B cell (primary cell): ENCODE data around the gene C2CD4A. TPM values are rescaled to one million over a fixed set of nuclear protein-coding genes. Genes with fewer than 3 reads are reported as not detected.

Experiments
- ATAC-seq: fragments of 200-7000 bp; cut with Tn5 transposase; one replicate; pipeline ENCODE4 v1.10.0; 2021; ENCODE audit warnings: low read depth, mild to moderate bottlenecking, moderate number of reproducible peaks, moderate library complexity
- CTCF ChIA-PET: fragments of 350-600 bp; sonication (Branson Sonifier 250); formaldehyde crosslinking; loops from one replicate; lab custom pipeline; 2021; ENCODE audit warnings: antibody characterized with exemption, inconsistent platforms; lab: Charles Lee
- POLR2A ChIA-PET: fragments of 350-600 bp; sonication (Branson Sonifier 250); formaldehyde crosslinking; loops from one replicate; lab custom pipeline; 2021; ENCODE audit warnings: antibody characterized with exemption; lab: Charles Lee
- DNase-seq: peaks from one replicate; pipeline ENCODE4 v3.0.0; 2013
- H2AFZ ChIP-seq: 2 replicates; pipeline ENCODE4 v1.6.1; 2012; ENCODE audit warnings: mild to moderate bottlenecking, low read depth, low read length; ENCODE audit not compliant: insufficient read depth, poor library complexity, severe bottlenecking
- H3K27ac ChIP-seq, 2 donors: 1 replicate in 1 of 2; 2 replicates in 1 of 2; pipeline ENCODE4 v1.5.1; 2012 to 2013; ENCODE audit warnings: low read length in 2 of 2, mild to moderate bottlenecking in 2 of 2, moderate library complexity in 1 of 2
- H3K27me3 ChIP-seq, 4 experiments: fragments of 200-600 bp in 1 of 4; sonication (generic) in 1 of 4; replicated peaks in 1 of 4; 1 replicate in 2 of 4; 2 replicates in 2 of 4; pipeline versions ENCODE4 v1.6.1 to v1.7.0; 2013 to 2016; ENCODE audit warnings: low read length in 3 of 4, mild to moderate bottlenecking in 2 of 4, mixed read lengths in 1 of 4, moderate library complexity in 1 of 4; ENCODE audit not compliant: insufficient read depth in 4 of 4, control insufficient read depth in 3 of 4; ENCODE audit errors: control extremely low read depth in 1 of 4
- H3K36me3 ChIP-seq, 2 experiments: replicated peaks in 1 of 2; 1 replicate in 1 of 2; 2 replicates in 1 of 2; pipeline versions ENCODE4 v1.6.1 to v1.7.1; 2013; ENCODE audit warnings: low read length in 1 of 2; ENCODE audit not compliant: insufficient read depth in 2 of 2, control insufficient read depth in 1 of 2; ENCODE audit errors: control extremely low read depth in 1 of 2, extremely low read depth in 1 of 2
- H3K4me1 ChIP-seq, 2 donors: fragments of 200-600 bp in 1 of 2; sonication (generic) in 1 of 2; 1 replicate in 1 of 2; 2 replicates in 1 of 2; pipeline versions ENCODE4 v1.5.1 to v1.6.1; 2013 to 2017; ENCODE audit warnings: low read length in 2 of 2; ENCODE audit not compliant: control insufficient read depth in 2 of 2, insufficient read depth in 2 of 2
- H3K4me2 ChIP-seq: replicated peaks from 2 replicates; pipeline ENCODE3; 2012; ENCODE audit warnings: mild to moderate bottlenecking, low read depth, low read length; ENCODE audit not compliant: poor library complexity, severe bottlenecking
- H3K4me3 ChIP-seq, 5 experiments: fragments of 200-600 bp in 1 of 5; sonication (generic) in 1 of 5; 1 replicate in 3 of 5; 2 replicates in 2 of 5; pipeline versions ENCODE4 v1.5.1 to v1.7.0; 2011 to 2016; ENCODE audit warnings: low read length in 4 of 5, mild to moderate bottlenecking in 4 of 5, low read depth in 2 of 5, control low read depth in 1 of 5, moderate library complexity in 1 of 5; ENCODE audit not compliant: insufficient read depth in 1 of 5; ENCODE audit errors: control extremely low read depth in 1 of 5, extremely low read depth in 1 of 5
- H3K79me2 ChIP-seq: fragments of 200-600 bp; sonication (generic); one replicate; pipeline ENCODE4 v1.6.0; 2016; ENCODE audit warnings: low read length; ENCODE audit not compliant: control insufficient read depth, insufficient read depth
- H3K9ac ChIP-seq: fragments of 200-600 bp; sonication (generic); 2 replicates; pipeline ENCODE4 v1.6.1; 2017; ENCODE audit warnings: mild to moderate bottlenecking, low read length, moderate library complexity
- H3K9me3 ChIP-seq, 3 donors: one replicate each; pipeline versions ENCODE4 v1.6.1 to v1.7.1; 2013; ENCODE audit warnings: low read length in 2 of 3; ENCODE audit not compliant: control insufficient read depth in 2 of 3, insufficient read depth in 1 of 3; ENCODE audit errors: control extremely low read depth in 1 of 3
- H4K20me1 ChIP-seq: 2 replicates; pipeline ENCODE4 v1.6.0; 2012; ENCODE audit warnings: mild to moderate bottlenecking, low read length; ENCODE audit not compliant: insufficient read depth, control insufficient read depth, poor library complexity, severe bottlenecking
- H3K27ac Mint-ChIP-seq: one replicate; pipeline ENCODE4 v1.8.0; 2021; ENCODE audit warnings: mixed read lengths
- H3K27me3 Mint-ChIP-seq: one replicate; pipeline ENCODE4 v1.8.0; 2021; ENCODE audit warnings: mixed read lengths
- H3K4me1 Mint-ChIP-seq: one replicate; pipeline ENCODE4 v1.8.0; 2021; ENCODE audit warnings: mixed read lengths
- H3K4me3 Mint-ChIP-seq: one replicate; pipeline ENCODE4 v1.8.0; 2021; ENCODE audit warnings: mixed read lengths
- H3K9me3 Mint-ChIP-seq: one replicate; pipeline ENCODE4 v1.8.0; 2022; ENCODE audit warnings: mixed read lengths; ENCODE audit not compliant: insufficient read depth
- EZH2 ChIP-seq: IDR thresholded peaks from 2 replicates; pipeline ENCODE4 v1.6.1; 2012; ENCODE audit warnings: borderline replicate concordance, low read depth, mild to moderate bottlenecking, moderate library complexity, low read length; ENCODE audit not compliant: insufficient read depth, poor library complexity, severe bottlenecking
- WGBS: methylation state at CpG from one replicate; pipeline ENCODE4 v1.1.5; 2013; ENCODE audit warnings: missing lambda C conversion rate; ENCODE audit not compliant: insufficient coverage; 5-methylcytosine and 5-hydroxymethylcytosine counted together
- intact Hi-C: fragments of 100-400 bp; cut with micrococcal nuclease; formaldehyde crosslinking; loops from one replicate; pipeline ENCODE4 v1.10.0; 2022
- polyA plus RNA-seq: library from polyadenylated mRNA; depleted of rRNA; stranded (reverse); fragments of >200 nt; gene quantifications from 2 replicates; pipeline ENCODE4 v1.2.3, GENCODE V29; 2012
- total RNA-seq, 2 donors: library from RNA; stranded (reverse); fragments of 120-200 nt in 1 of 2; gene quantifications; 1 replicate in 1 of 2; 2 replicates in 1 of 2; pipeline versions ENCODE4 v1.2.3 to v1.2.4, GENCODE V29; 2013 to 2022
- TF ChIP-seq, protein P1 (sequence below): fragments of 200-600 bp; IDR thresholded peaks from one replicate; pipeline ENCODE4 v1.8.0; 2022; ENCODE audit warnings: antibody characterized with exemption, mild to moderate bottlenecking

The C2CD4A gene
- total and polyA plus RNA-seq, 2 donors (not counting 1 experiment from before 2014, with no cell fraction given), result not detected

DNA sequence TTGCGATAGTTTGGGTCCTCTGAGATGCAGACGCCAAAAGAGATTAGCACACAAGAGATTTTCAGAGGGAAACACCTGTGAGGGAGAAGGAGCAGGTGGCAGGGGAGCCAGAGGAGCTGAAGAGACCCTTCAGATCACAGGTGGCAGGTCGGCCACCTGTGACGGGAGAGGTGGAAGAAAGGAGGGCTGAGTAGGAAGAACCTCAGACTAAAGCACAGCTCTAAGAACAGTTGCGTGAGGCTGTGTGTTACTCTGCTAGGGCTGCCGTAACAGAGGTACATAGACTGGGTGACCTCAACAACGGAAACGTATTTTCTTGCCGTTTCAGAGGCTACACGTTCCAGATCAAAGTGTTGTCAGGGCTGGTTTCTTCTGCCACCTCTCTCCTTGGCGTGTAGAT lies 38.5 kb downstream of the C2CD4A start:
- 75% methylated on average over 11 of the region's 11 CpGs for WGBS
- H2AFZ ChIP-seq, result no peak overlapping the region
- H3K79me2 ChIP-seq, result no peaks in the 10 kb centered on the region
- H3K9ac ChIP-seq, result no peak overlapping the region
- CTCF ChIA-PET, result no interaction called here
- no peak overlapping the region for H3K27ac ChIP-seq
- Mint-ChIP-seq H3K4me3 (no peak overlapping the region), H3K27me3 (peaks cover 16% of the 10 kb centered on the region), H3K27ac (no peak overlapping the region), H3K9me3 (no peaks in the 10 kb centered on the region), H3K4me1 (no peaks in the 10 kb centered on the region)
- intact Hi-C loops, result no loop called here
- no peak for TF ChIP-seq EZH2
- TF ChIP-seq, protein P1, sequence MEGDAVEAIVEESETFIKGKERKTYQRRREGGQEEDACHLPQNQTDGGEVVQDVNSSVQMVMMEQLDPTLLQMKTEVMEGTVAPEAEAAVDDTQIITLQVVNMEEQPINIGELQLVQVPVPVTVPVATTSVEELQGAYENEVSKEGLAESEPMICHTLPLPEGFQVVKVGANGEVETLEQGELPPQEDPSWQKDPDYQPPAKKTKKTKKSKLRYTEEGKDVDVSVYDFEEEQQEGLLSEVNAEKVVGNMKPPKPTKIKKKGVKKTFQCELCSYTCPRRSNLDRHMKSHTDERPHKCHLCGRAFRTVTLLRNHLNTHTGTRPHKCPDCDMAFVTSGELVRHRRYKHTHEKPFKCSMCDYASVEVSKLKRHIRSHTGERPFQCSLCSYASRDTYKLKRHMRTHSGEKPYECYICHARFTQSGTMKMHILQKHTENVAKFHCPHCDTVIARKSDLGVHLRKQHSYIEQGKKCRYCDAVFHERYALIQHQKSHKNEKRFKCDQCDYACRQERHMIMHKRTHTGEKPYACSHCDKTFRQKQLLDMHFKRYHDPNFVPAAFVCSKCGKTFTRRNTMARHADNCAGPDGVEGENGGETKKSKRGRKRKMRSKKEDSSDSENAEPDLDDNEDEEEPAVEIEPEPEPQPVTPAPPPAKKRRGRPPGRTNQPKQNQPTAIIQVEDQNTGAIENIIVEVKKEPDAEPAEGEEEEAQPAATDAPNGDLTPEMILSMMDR, result no peak
- no peaks in the 10 kb centered on the region for H3K4me1 ChIP-seq
- H3K4me3 ChIP-seq, result no peak overlapping the region
- H4K20me1 ChIP-seq, result no peaks in the 10 kb centered on the region
- no peak overlapping the region for H3K4me2 ChIP-seq
- H3K9me3 ChIP-seq, result no peaks in the 10 kb centered on the region
- ATAC-seq, result no peak
- no peaks in the 10 kb centered on the region for H3K27me3 ChIP-seq
- H3K36me3 ChIP-seq, result no peaks in the 10 kb centered on the region
- POLR2A ChIA-PET, result no interaction called here
- DNase-seq, result no peak

GRCh38 chr15:62106096-62106495 lies 39.3 kb downstream of the C2CD4A start:
- no peak overlapping the region for H3K4me2 ChIP-seq
- no peak overlapping the region for H3K27ac ChIP-seq
- H3K9ac ChIP-seq, result no peak overlapping the region
- no peaks in the 10 kb centered on the region for H4K20me1 ChIP-seq
- ATAC-seq, result no peak
- no CpG with 5 or more reads among the region's 3 CpGs for WGBS
- Mint-ChIP-seq H3K4me1 (no peaks in the 10 kb centered on the region), H3K27ac (no peak overlapping the region), H3K27me3 (peaks cover 16% of the 10 kb centered on the region), H3K9me3 (no peaks in the 10 kb centered on the region), H3K4me3 (no peak overlapping the region)
- H3K4me3 ChIP-seq, result no peak overlapping the region
- POLR2A ChIA-PET, result no interaction called here
- no peaks in the 10 kb centered on the region for H3K27me3 ChIP-seq
- no peaks in the 10 kb centered on the region for H3K9me3 ChIP-seq
- TF ChIP-seq, protein P1, result no peak
- no peak for TF ChIP-seq EZH2
- no peaks in the 10 kb centered on the region for H3K36me3 ChIP-seq
- no peaks in the 10 kb centered on the region for H3K4me1 ChIP-seq
- intact Hi-C loops, result no loop called here
- H3K79me2 ChIP-seq, result no peaks in the 10 kb centered on the region
- no peak overlapping the region for H2AFZ ChIP-seq
- CTCF ChIA-PET, result no interaction called here
- DNase-seq, result no peak
